ENCODE measurements around the gene DCAF8L2.
"Not testable (repeated sequence)": the region's sequence is repeated elsewhere in the genome, so short reads cannot be mapped to it uniquely, and the experiment has no call there.

The DCAF8L2 gene

DNA sequence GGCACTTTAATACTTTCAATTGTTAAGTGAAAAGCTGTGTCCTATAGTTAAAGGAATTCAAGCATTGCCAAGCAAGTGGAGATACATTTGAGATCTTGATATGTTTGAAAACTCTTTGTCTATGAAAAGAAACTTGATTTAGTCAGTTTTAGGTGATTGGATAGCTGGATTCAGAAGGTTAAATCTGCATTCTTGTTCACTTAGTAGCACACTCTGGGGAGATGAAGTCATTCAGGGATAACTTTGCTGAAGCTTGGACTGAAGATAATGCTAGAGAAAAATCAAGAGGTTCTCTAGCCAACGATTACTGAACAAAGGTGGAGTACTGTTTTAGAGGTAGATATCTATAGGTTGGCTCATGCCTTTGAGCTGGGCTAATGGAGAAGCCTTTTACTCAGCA lies 90.6 kb downstream of the DCAF8L2 start:
- no peak for DNase-seq

- not testable (repeated sequence) for DNase-seq
Measured at GRCh38 chrX:27683566-27684208, 93.5 kb downstream of the DCAF8L2 start.

- DNase-seq = no peak
Measured at GRCh38 chrX:27694667-27695066, 104.5 kb downstream of the DCAF8L2 start.

DNA sequence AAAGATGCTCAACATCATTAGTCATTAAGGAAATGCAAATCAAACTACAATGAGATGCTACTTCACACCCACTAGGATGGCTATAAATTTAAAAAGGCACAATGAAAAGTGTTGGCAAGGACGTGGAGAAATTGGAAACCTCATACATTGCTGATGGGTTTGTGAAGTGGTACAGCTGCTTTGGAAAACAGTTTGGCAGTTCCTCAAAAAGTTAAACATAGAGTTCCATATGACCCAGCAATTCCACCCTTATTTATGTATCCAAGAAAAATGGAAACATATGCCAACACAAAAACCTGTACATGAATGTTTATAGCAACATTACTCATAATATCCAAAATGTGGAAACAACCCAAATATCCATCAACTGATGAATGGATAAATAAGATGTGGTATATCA lies 116.4 kb downstream of the DCAF8L2 start:
- DNase-seq = no peak

DNA sequence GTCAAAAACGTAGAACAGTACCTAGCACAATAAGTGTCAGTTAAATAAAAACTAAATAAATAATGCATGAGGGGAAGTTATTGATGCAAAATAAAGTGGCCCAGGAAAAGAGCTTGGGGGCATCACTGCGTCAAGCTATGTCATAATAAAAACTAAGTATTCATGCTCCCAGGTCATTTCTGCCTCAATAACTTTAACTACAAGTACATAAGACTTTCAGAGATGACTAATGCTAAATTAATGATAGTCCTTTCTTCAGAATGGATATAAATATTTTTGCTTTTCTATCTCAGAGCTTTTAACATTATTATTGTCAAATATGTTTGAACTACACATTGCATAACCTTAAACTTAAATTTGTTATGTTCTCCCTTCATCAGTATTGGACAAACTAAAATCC lies 125.5 kb downstream of the DCAF8L2 start:
- DNase-seq = no peak

- no peak for DNase-seq
Measured at GRCh38 chrX:27728291-27728690, 138.1 kb downstream of the DCAF8L2 start.

DNA sequence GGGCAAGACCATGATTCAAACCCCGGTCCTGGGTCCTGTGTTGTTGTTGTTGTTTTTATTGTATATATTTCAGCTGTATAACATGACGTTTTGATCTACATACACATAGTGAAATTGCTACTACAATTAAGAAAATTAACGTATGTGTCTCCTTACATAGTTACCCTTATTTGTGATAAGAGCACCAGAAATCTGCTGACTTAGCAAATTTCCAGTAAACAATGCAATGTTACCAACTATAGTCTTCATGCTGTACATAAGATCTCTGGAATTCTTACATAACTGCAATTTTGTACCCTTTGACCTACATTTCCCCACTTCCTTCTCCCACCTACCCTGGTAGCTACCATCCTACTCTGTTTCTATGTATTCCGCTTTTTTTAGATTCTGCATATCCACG lies 141.8 kb downstream of the DCAF8L2 start:
- no peak for DNase-seq

DNA sequence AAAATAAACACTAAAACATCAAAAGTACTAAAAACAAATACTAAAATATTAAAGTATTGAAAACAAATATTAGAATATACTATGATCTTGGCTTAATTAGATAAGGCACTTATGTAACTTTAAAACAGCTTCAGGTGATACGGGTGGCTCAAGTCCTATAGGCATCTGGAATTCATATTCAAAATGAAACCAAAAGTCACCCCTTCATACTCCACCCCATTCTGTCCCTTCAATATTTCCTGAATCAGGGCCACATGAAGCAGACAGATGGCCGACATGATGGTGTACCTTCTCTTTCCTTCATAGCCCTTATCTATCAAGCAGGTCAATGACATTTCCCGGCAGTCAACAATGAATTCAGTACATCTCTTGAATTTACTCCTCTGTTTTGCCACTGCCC lies 145.8 kb downstream of the DCAF8L2 start:
- DNase-seq = no peak

DNA sequence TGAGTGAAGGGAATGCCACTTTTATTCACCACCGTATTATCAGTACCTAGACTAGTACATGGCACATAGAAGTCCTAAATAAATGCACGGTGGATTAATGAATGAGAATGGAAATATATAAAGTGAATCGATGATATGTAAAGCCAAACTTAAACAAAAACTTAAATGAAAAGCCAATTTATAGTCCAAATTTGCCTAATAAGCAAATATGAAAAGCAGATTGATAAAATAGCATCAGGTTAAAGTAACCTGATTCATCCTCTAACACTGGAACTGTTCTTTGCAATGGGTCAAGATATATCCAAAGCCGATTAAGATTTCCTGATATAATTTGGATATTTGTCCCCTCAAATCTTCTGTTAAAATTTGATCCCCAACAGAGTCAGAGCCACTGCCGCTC lies 150.8 kb downstream of the DCAF8L2 start:
- no peak for DNase-seq

DNA sequence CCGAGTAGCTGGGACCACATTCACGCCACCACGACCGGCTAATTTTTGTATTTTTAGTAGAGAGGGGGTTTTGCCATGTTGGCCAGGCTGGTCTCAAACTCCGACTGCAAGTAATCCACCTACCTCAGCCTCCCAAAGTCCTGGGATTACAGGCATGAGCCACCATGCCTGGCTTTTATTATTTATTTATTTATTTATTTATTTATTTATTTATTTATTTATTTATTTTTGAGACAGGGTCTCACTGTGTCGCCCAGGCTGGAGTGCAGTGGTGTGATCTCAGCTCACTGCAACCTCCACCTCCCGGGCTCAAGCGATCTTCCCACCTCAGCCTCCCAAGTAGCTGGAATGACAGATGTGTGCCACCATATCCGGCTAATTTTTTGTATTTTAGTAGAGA lies 153.4 kb downstream of the DCAF8L2 start:
- DNase-seq = not testable (repeated sequence)

GRCh38 chrX:27746516-27746915 lies 156.4 kb downstream of the DCAF8L2 start:
- DNase-seq = no peak

GRCh38 chrX:27750298-27750697 lies 160.2 kb downstream of the DCAF8L2 start:
- DNase-seq = not testable (repeated sequence)

DNA sequence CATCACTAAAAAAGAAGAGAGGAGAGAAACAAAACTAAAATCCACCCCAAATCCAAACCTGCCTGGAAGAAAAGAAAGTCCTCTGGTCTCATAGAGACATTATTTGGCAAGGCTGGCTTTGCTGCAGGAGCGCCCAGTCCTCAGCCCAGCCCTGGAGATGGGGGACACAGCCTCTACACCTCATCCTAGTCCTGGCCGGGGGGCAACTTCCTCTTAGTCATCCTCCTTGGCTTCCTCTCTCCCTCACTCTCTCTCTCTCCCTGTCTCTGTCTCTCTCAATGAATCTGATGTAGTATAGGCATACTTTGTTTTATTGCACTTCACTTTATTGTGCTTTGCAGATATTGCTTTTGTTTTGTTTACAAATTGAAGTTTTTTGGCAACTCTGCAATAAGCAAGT lies 161.8 kb downstream of the DCAF8L2 start:
- DNase-seq = no peak

DNA sequence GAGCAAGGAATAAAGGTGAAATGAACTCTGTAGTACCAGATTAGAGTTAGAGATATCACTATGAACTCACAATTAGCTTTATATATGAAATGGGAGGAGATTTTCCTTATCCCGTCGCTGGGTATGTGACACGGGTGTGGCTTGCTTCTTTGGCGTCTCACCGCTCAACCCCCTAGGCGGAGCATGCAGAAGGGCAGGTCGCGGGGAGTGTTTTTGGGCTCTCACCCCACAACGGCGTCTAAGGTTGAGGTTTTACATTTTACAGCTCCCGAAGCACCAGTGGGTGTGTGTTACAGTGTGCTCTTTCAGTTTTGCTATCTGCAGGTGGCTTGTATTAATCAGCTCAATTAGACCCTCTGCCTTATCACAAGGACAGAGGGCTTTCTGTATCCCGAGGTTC lies 175.6 kb downstream of the DCAF8L2 start:
- no peak for DNase-seq

GRCh38 chrX:27767387-27767786 lies 177.2 kb downstream of the DCAF8L2 start:
- no peak for DNase-seq

- DNase-seq = no peak
Measured at GRCh38 chrX:27775984-27776383, 185.8 kb downstream of the DCAF8L2 start.

- DNase-seq = no peak
Measured at GRCh38 chrX:27796640-27797257, 206.6 kb downstream of the DCAF8L2 start.

DNA sequence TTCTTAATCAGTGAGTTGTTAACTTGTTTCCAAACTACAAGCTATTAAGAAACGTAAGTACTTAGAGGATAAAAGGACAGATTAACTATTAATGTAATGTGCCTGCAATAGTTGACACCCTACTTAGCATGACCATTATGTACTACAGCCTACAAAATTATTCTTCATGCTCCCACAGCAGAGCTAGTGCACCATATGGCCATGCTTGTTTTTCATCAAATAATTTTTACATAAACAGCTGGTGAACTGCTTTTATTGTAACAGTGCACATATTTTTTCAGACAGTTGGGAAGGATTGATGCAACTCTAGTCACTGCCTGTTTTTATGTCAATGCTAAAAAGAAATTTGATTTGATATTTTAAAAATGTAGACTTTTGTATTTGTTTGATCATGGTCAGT lies 207.4 kb downstream of the DCAF8L2 start:
- no peak for DNase-seq
